ENCODE results near the gene CST3.
"Not testable (repeated sequence)": the region's sequence is repeated elsewhere in the genome, so short reads cannot be mapped to it uniquely, and the experiment has no call there.

Gene CST3

DNA sequence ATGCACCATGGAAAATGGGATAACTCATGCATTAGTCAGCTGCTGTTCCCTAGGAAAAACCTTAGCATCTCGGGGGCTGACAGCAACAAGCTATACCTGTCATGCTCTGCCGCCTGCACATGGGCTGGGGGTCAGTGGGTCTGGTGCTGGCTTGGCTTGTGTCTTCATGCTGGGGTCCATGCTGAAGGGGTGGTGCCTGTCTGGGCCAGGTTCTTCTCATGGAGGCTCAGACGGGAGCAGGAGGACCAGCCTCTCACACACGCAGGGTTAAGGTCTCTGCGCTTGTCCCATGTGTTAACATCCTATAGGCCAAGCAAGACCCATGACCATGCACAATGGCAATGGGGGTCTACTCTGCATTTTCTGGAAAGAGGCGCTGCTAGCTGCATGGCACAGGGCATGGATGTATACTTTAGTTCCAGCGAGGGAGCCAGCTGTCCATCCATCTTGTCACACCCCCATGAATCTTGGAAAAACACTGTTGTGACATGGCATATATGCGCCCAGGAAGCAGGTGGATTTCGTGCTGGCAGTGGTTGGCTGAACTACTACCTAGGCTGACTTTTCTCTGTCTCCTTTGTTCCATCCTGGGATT lies 24.6 kb upstream of the CST3 start:
- DNase-seq (ENCODE audit: low read depth), result no peak

DNA sequence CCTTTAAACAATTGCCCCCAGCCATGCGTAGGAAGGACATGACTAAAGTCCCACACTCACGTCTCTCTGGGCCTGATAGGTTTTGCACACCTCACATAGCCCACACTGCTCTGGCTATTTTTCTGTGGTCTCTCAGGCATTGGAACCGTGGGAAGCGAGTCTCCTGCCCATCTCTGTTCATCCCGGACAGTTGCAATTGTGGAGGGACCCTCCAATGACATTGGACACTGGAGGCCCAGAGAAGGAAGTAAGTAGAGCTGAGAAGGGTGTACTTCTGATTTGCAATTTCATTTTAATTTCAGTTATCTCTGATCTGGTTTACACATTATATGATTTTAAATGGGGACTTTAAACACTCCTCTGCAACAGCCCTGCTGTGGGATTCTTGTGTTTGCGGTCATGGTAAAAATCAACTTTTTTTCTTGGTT lies 23.3 kb upstream of the CST3 start:
- no peak for DNase-seq (ENCODE audit: low read depth)

DNA sequence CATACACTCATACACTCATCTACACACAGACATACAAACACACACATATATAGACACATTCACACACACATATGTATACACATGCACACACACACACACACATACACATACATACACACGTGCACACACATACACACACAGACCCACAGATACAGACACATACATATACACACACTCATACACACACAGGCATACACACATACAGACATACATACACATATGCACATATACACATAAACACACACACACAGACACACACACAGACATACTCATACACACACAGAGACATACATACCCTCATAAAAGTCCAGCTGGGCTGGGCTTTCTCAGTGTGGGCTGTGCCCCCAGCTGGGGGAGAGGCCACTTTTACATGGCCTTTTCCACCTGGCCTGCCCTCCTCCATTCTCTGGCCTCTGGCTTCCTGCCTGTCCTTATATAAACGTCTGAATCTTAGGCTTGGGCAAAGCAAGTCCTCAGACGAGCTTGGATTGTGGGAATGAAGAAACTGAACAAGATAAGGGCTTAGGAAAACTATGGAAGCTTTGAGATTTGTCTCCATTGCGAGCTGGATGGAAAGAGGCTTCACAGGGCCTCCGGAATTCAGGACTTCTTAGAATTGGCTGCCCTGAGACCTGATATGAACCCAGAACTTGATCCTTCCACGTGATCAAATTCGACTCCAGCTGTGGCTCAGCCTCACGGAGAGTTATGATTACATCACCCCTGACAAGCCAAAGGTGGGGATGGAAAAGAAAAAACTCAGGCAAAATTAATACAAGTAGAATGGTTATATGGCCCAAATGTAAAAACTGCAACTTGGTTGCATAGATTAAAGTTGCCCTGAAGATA lies 22.5 kb upstream of the CST3 start:
- no peak for DNase-seq (ENCODE audit: low read depth)

DNA sequence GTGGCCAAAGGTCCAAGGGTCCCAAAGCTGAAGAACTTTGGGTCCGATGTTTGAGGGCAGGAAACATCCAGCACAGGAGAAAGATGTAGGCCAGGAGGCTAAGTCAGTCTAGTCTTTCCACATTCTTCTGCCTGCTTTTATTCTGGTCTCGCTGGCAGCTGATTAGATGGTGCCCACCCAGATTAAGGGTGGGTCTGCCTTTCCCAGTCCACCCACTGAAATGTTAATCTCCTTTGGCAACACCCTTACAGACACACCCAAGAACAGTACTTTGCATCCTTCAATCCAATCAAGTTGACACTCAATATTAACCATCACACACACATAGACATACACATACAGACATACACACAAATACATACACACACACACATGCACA lies 21.8 kb upstream of the CST3 start:
- DNase-seq (ENCODE audit: low read depth), result not testable (repeated sequence)

DNA sequence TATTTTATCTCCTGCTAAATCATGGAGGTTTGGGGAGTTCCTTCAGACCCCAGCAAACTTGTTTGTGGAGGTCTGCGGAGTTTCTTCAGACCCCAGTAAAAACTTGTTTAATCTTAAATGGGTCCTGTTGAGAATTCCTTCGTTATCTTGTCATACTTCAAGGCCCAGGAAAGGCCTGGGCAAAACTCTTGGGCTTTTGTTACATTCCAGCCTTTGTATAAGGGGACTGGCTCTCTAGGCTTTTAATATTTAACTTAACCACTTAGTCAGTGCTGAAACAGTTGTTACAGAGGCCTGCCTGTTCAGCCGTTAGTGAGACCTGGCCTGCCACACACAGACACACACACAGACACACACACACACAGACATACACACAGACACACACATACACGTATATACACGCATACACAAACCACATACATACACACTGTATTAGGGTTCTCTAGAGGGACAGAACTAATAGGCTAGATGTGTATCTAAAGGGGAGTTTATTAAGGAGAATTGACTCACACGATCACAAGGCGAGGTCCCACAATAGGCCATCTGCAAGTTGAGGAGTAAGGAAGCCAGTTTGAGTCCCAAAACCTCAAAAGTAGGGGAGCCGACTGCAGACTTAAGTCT lies 21.3 kb upstream of the CST3 start:
- no peak for DNase-seq (ENCODE audit: low read depth)

DNA sequence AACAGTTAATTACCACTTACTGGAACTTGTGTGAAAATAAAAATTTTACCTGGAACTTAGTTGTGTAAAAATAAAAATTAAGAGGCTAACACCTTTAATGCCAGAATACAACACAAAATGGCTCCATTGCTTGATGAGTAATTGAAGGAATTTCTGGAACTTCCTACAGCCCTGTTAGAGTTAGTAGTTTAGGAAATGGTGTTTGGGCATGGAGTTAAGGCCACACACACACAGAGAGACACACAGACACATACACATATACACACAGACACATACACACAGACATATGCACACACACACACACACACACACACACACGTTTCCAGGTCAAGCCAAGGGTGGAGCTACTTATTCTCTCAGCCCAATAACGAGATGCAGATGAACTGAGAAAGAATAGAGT lies 20.6 kb upstream of the CST3 start:
- DNase-seq (ENCODE audit: low read depth), result no peak

DNA sequence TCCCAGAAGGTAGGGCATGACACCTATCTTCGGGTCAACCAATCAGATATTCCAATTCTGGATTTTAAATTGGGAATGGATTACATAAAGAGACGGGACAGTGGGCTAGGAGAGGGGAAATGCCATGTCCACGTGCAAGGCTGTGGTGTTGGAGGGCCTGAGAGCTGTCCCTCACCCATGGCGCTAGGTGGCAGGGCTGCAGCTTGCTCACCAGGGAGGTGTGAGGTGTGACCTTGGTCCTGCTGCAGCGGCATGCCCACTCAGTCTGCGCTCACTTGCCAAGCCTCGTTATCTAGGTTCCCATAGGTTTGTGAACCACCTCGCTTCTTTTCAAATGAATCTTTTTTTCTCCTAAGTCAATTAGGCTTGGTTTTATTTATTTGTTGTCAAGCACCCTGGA lies 19.4 kb upstream of the CST3 start:
- DNase-seq (ENCODE audit: low read depth), result no peak

DNA sequence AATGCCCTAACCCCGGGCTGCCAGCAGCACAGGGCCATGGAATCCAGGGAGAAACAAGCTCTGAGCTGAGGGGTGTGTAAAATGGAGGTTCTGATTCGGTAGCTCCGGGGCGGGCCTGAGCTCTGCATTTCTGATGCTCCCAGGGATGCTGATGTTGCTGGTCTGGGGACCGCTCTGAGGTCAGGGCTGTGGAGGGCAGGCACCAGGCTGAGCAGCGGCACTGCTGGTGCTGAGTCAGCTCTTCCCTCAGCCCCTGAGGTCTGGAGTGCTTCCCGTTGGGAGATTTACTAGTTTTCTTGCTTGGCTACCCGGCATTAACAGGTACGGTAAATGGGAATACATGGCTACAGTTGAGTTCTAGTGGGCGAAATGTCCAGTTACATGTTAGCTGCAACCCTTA lies 18.6 kb upstream of the CST3 start:
- DNase-seq (ENCODE audit: low read depth), result no peak

DNA sequence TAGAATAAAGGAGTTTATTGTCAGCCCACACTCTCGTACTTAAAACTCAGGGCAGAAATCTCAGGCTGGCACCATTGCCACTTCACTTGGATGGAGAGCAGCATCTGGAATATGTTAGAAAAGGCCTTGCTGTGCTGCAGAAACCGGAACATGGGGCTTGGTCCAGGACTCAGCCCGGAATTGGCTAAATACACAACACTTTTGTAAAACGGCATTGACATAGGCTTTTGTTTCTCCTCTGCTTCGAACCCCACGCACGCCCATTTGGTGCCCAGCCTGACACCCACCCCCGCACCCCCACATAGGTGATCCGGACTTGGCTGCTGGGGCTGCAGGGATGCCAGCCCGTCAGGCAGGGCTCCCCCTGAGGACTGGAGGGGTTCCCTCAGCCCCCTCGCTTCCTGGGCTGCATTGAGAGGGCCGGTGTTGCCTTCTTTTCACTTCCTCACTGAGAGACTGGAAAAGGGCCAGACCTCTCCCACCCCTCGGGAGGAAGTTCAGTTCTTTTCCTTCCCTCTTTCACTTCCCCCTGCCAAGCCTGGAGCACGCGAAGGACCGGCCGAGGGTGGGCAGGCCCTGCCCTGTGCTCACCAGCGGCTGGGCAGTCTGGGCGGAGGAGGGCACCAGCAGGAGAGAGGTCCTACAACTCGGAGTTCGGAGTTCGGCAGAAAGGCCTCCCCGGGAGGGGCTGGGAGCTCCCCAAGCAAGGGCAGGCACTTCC lies 17.9 kb upstream of the CST3 start:
- no peak for DNase-seq (ENCODE audit: low read depth)

DNA sequence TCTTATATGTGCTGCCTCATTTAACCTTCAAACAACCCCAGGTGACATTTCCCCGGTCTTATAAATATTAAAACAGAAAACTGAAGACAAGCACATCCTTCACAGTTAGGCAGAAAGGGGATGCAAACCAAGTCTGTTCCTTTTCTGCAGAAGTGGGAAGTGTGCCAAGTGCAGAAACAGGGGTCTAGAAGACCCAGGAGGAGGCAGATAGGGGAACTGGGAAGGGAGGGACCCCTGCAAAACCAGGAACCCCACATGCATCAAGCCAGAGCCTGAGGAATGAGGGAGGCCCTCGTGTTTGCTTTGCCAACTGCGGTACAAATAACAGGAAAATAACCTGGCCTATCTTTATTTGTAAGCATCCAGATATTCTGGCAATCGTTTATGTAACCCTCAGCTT lies 17.0 kb upstream of the CST3 start:
- no peak for DNase-seq (ENCODE audit: low read depth)

DNA sequence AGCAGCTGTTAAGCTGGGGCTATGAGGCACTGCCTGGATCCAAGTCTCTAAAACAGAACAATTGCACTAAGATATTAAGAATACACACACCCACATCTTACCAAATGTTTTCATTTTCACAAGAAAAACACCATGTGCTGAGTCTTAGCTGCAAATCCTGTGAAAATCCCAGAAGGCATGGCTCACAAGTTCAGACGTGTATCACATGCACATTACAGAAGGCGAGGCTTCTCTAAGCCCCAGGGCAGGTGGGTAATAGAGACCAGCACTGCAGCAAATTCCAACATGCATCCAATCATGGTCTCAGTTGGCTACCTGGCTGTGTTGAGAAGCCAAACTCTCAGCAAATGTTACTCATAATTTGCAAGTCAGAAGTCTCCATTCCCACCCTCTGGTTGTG lies 16.2 kb upstream of the CST3 start:
- DNase-seq (ENCODE audit: low read depth), result no peak

DNA sequence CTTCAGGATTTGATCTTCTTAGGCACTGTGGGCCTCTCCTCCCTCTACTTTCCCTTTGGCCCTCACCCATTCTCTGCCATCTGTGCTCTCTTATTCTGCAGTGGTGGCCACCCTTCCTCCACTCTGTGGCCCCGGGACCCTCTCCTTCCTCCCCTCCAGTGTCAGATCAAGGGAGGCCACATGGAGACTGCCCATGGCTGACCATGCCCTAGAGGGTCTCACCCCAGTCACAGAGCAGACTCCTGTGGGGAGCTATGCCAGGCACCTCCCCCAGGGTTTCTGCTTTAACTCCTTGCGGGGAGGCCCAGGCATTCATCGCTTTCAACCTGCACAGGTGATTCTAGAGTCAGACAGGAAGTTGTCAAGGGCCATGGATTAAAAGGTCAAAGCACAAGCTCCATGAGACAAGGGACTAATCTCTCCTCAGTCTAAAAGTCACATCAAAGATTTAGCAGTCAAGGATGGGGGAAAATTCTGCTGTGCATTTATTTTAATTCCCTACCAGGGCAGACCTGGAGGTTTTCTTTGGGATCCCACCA lies 15.7 kb upstream of the CST3 start:
- no peak for DNase-seq (ENCODE audit: low read depth)

DNA sequence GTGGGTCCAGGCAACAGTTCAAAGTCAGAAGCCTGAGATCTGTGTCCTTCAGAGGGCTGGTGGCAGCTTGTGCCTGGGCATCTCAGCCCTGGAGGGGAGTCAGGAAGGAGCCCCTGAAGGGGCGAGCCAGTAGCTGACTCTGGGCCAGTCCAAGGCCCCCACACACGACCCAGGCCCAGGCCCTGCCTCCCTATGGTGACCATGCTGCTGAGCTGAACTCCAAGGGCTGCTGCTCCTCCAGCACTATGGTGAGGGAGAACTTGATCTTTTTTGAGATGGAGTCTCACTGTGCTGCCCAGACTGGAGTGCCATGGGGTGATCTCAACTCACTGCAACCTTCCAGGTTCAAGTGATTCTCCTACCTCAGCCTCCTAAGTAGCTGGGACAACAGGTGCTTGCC lies 15.2 kb upstream of the CST3 start:
- DNase-seq (ENCODE audit: low read depth), result no peak

DNA sequence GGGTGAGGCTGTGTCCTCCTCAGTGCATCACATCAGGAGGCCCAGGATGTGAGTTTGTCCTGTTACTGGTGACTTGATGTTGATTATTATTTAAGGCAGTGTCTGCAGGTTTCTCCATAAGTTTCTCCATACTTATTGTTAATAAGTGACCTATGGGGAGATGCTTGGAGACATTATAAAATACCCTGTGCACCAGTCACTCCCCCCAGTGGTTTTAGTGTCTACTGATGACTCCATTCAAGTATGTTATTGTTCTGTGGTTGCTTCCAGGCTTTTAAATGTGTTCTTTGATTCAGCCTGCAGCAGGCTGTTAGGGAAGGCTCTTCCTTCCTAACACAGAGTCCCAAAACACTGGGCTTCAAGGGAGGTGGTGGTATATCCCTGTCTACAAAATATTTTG lies 14.6 kb upstream of the CST3 start:
- no peak for DNase-seq (ENCODE audit: low read depth)

DNA sequence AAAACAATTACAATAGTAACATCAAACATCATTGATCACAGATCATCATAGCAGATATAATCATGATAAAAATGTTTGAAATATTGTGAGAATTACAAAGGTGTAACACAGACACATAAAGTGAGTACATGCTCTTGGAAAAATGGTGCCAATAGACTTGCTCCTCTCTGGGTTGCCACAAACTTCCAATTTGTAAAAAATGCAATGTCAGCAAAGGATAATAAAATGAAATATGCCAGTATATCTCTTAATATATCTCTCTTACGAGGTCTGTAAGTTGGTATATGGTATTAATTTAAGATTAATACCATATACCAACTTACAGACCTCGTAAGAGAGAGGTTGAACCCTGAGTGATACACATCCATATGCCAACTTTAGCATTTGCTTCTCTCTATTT lies 13.4 kb upstream of the CST3 start:
- no peak for DNase-seq (ENCODE audit: low read depth)

DNA sequence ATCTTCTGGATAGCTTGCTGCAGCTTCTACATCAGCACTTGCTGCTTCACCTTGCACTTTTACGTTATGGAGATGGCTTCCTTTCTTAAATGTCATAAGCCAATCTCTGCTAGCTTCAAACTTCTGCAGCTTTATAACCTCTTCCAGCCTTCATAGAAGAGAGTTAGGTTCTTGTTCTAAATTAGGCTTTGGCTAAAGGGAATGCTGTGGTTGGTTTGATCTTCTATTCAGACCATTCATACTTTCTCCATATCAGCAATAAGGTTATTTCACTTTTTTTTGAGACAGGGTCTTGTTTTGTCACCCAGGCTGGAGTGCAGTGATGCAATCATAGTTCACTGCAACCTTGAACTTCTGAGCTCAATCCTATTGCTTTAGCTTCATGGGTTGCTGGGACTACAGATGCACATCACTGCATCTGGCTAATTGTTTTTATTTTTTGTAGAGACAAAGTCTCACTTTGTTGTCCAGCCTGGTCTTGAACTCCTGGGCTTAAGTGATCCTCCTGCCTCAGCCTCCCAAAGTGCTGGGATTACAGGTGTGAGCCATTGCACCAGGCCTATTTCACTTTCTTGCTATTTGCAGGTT lies 12.2 kb upstream of the CST3 start:
- no peak for DNase-seq (ENCODE audit: low read depth)

DNA sequence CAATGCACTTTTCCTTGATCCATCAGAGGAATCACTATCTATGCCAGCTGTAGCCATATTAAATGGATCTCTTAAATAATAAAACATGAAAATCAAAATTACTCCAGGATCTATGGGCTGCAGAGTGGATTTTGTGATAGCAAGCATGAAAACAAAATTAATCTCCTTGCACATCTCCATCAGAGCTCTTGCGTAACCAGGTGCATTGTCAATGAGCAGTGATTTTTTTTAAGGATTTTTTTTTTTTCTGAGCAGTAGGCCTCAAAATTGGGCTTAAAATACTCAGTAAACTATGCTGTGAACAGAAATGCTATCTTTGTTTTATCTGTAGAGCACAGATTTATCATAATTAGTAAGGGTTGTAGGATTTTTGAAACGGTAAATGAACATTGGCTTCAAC lies 11.5 kb upstream of the CST3 start:
- no peak for DNase-seq (ENCODE audit: low read depth)

DNA sequence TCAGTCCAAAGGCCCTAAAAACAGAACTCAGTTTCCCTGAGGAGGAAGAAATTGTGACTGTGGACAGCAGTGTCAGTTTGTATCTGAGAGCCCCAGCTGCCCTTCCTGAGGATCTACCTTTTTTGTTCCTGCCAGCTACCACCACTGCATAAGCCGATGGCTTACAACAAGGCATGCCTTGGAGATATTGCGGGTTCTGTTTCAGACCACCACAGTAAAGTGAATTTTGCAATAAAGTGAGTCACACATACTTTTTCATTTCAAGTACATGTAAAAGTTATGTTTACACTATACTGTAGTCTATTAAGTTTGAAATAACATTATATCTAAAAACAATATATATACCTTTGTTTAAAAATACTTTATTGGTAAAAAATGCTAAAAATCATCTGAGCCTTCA lies 9.6 kb upstream of the CST3 start:
- no peak for DNase-seq (ENCODE audit: low read depth)

DNA sequence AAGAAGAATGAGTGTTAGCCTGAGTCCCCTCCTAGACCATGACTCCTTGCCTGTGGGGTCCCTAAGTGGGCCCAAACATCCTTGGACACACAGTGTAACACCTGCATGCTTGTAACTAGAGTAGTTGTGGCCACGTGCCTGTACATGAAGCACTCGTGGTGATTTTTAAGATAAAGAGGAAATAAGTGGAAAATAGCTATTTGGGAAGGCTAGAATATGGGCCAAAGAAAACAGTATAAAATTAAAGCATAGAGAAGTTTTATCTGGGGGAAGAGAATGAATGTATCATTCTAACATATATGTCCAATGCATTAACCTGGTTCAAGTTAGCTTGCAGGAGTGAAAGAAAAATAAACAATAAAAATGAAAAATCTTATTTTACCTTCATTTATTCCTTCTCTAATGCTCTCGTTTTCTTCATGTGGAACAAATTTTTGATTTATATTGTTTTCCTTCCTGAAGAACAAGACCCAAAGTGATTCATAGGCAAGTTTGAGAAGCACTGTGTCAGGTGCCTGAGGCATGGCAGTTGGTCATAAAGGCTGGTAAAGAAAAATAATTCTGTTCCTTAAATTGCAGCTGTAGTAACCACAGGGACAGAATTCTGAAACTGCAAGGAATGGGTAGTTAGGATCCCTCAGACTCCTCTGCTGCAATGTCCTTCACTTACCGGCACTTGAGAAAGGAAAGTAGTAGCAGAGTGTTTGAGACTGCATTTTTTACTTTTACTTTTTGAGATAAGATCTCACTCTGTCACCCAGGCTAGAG lies 8.5 kb upstream of the CST3 start:
- no peak for DNase-seq (ENCODE audit: low read depth)

DNA sequence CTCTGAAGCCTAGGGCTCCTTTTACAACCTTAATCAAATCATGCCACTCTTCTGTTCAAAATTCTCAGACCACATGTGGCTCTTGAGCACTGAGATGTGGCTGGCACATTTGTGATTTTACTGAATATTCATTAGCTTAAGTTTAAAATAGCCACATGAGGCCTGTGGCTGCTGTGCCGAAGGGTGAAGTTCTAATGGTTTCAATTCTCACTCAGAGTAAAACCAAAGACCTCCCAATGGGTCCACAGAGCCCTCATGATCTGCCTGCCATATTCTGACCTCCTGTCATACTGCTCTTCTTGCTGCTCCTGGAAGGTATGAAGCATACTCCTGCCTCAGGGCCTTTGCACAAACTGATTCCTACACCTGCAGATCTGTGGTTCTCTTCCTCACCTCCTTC lies 7.8 kb upstream of the CST3 start:
- DNase-seq (ENCODE audit: low read depth), result no peak

DNA sequence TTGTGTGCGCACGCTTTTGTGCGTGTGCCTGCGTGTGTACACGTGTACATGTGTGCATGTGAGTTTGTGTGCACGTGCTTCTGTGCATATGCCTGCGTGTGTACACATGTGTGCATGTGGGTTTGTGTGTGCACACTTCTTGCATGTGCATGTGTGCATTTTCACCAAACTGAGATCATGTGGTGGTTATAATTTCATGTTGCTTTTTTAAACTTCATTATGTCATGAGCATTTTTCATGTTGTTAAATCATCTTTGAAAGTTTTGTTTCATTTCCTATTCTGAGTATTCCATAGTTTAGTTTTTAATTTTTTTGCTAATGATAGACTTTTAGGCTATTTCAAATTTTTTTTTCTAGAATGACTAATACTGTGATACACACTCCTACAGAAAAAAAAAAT lies 6.4 kb upstream of the CST3 start:
- no peak for DNase-seq (ENCODE audit: low read depth)

DNA sequence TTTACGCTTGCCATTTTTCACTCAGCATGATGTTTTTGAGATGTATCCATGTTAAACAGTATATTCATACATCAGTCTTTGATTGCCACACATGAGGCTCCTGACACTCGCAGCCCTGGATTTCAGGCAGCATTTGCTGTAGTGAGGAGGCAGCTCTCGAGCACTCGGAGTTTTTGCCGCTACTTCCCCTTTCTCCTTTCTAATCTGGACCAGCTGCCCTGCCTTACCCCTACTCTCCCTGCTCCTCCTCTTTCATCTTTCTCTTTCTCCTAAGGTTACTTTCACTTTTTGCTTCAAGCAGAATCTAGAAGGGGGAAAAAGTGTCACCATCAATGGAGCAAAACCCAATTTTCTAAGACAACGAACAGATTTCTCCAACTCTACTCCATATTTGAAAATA lies 5.9 kb upstream of the CST3 start:
- no peak for DNase-seq (ENCODE audit: low read depth)

Data from HS-5 (cell line).